K562 (cell line): Measurements from ENCODE around the gene CMAS. TPM values are rescaled to one million over a fixed set of nuclear protein-coding genes. Genes with fewer than 3 reads are reported as not detected.

Experiments
- ATAC-seq: fragments of 200-7000 bp; cut with Tn5 transposase; 3 replicates; pipeline ENCODE4 v1.9.1; 2020; ENCODE audit warnings: moderate library complexity
- BruUV-seq: library from RNA; stranded (reverse); fragments of 400-500 nt; replicated peaks from 2 replicates; lab custom pipeline; 2021; lab: Mats Ljungman, UMichigan
- CTCF ChIA-PET: fragments of 300-600 bp; formaldehyde crosslinking; extraction: SDS; loops from one replicate; lab custom pipeline; 2021; ENCODE audit warnings: low intra/inter-chr PET ratio; lab: Yijun Ruan, JAX
- POLR2A ChIA-PET: fragments of 300-600, 350-650 bp; sonication (Branson Sonifier 250); formaldehyde crosslinking; extraction: SDS; loops from one replicate; lab custom pipeline; 2021; ENCODE audit warnings: antibody characterized with exemption, inconsistent platforms; lab: Yijun Ruan, JAX
- DNase-seq, 4 experiments: peaks; one replicate each; pipeline versions ENCODE4 v3.0.0 to v3.0.0-alpha.2; 2011 to 2018; ENCODE audit warnings: low spot score in 3 of 4, mixed read lengths in 3 of 4; ENCODE audit errors: extremely low read depth in 1 of 4
- FAIRE-seq: peaks from 2 replicates; lab custom pipeline; 2011; peaks lifted over from hg19 to GRCh38; lab: Jason Lieb, UNC
- H2AFZ ChIP-seq: 2 replicates; pipeline ENCODE4 v1.6.0; 2011; ENCODE audit warnings: low read depth, low read length, control low read depth, inconsistent platforms
- H3K27ac ChIP-seq: fragments of 200-600 bp; 3 replicates; pipeline ENCODE4 v1.8.0; 2011; ENCODE audit warnings: low read depth, mild to moderate bottlenecking, control low read depth, inconsistent platforms, low read length, moderate library complexity, mixed read lengths; ENCODE audit errors: extremely low read depth
- H3K27me3 ChIP-seq, 2 experiments: fragments of 300-600 bp in 1 of 2; 2 replicates in 1 of 2; 3 replicates in 1 of 2; pipeline versions ENCODE4 v1.6.0 to v1.8.0; 2011; ENCODE audit warnings: inconsistent platforms in 2 of 2, low read length in 2 of 2, mild to moderate bottlenecking in 1 of 2, mixed read lengths in 1 of 2, moderate library complexity in 1 of 2; ENCODE audit not compliant: control insufficient read depth in 2 of 2, insufficient read depth in 2 of 2
- H3K36me3 ChIP-seq: fragments of 300-600 bp; 3 replicates; pipeline ENCODE4 v1.8.0; 2011; ENCODE audit warnings: mild to moderate bottlenecking, low read length, inconsistent platforms; ENCODE audit not compliant: control insufficient read depth, insufficient read depth
- H3K4me1 ChIP-seq, 2 experiments: fragments of 200-600 bp in 1 of 2; replicated peaks in 1 of 2; 2 replicates in 1 of 2; 3 replicates in 1 of 2; pipeline versions ENCODE4 v1.5.1 to v1.8.0; 2011; ENCODE audit warnings: inconsistent platforms in 2 of 2, low read length in 2 of 2, mild to moderate bottlenecking in 1 of 2, mixed read lengths in 1 of 2, moderate library complexity in 1 of 2; ENCODE audit not compliant: control insufficient read depth in 2 of 2, insufficient read depth in 2 of 2
- H3K4me2 ChIP-seq: 2 replicates; pipeline ENCODE4 v1.6.1; 2011; ENCODE audit warnings: low read length, control low read depth, inconsistent platforms, mixed read lengths; ENCODE audit not compliant: insufficient read depth
- H3K4me3 ChIP-seq: fragments of 200-600 bp; sonication (generic), shearing (Covaris generic); 2 replicates; pipeline ENCODE4 v1.5.1; 2016; ENCODE audit warnings: control low read depth, inconsistent platforms
- H3K79me2 ChIP-seq: fragments of 200-600 bp; 3 replicates; pipeline ENCODE4 v1.8.0; 2011; ENCODE audit warnings: low read length, inconsistent platforms; ENCODE audit not compliant: control insufficient read depth, insufficient read depth
- H3K9ac ChIP-seq, 2 experiments: 2 replicates each; pipeline versions ENCODE4 v1.6.0 to v1.6.1; 2011; ENCODE audit warnings: low read depth in 2 of 2, low read length in 2 of 2, control low read depth in 1 of 2, inconsistent platforms in 1 of 2, mild to moderate bottlenecking in 1 of 2, mixed read lengths in 1 of 2; ENCODE audit not compliant: insufficient read depth in 1 of 2
- H3K9me1 ChIP-seq: one replicate; pipeline ENCODE4 v1.6.0; 2011; ENCODE audit warnings: inconsistent platforms, mild to moderate bottlenecking, low read length, moderate library complexity; ENCODE audit not compliant: control insufficient read depth, insufficient read depth
- H3K9me3 ChIP-seq: replicated peaks from 2 replicates; pipeline ENCODE4 v1.5.1; 2011; ENCODE audit warnings: low read depth, low read length, inconsistent platforms; ENCODE audit not compliant: control insufficient read depth, insufficient read depth
- H4K20me1 ChIP-seq: replicated peaks from 2 replicates; pipeline ENCODE4 v1.6.1; 2011; ENCODE audit warnings: low read length, inconsistent platforms, mixed read lengths; ENCODE audit not compliant: control insufficient read depth, insufficient read depth
- CBX5 ChIP-seq: IDR thresholded peaks from 2 replicates; pipeline ENCODE4 v1.6.1; 2014; ENCODE audit warnings: low read depth, borderline replicate concordance
- FOXP1 ChIP-seq: sonication (generic); formaldehyde crosslinking; IDR thresholded peaks from 2 replicates; pipeline ENCODE4 v1.8.0; 2022; ENCODE audit warnings: mild to moderate bottlenecking, missing genetic modification reagents
- HDAC8 ChIP-seq: fragments of 450-650 bp; IDR thresholded peaks from 2 replicates; pipeline ENCODE4 v1.6.1; 2016; ENCODE audit warnings: mild to moderate bottlenecking, missing genetic modification characterization, moderate library complexity, missing compliant biosample characterization
- JUND ChIP-seq, 2 experiments: IDR thresholded peaks; 2 replicates in 1 of 2; 3 replicates in 1 of 2; pipeline ENCODE4 v1.6.1; 2011; ENCODE audit warnings: borderline replicate concordance in 2 of 2, low read depth in 2 of 2, low read length in 2 of 2, improper control_type of control experiment in 1 of 2, missing biosample characterization in 1 of 2, missing genetic modification characterization in 1 of 2, missing genetic modification reagents in 1 of 2
- PML ChIP-seq: IDR thresholded peaks from 2 replicates; pipeline ENCODE4 v1.6.1; 2012; ENCODE audit warnings: low read length, inconsistent platforms
- TGIF2 ChIP-seq: sonication (generic); formaldehyde crosslinking; IDR thresholded peaks from 2 replicates; pipeline ENCODE4 v1.8.1; 2022; ENCODE audit warnings: mild to moderate bottlenecking, missing genetic modification reagents, moderate library complexity
- ZBTB26 ChIP-seq: fragments of 450-650 bp; formaldehyde crosslinking; IDR thresholded peaks from 2 replicates; pipeline ENCODE4 v1.4.0; 2022; ENCODE audit warnings: missing genetic modification characterization
- ZFP30 ChIP-seq: fragments of 250-450 bp; sonication (Bioruptor Pico); IDR thresholded peaks from 2 replicates; pipeline ENCODE4 v1.8.0; 2022; ENCODE audit warnings: moderate library complexity, mild to moderate bottlenecking, inconsistent platforms, borderline replicate concordance
- ZFP91 ChIP-seq: sonication (generic); formaldehyde crosslinking; IDR thresholded peaks from 2 replicates; pipeline ENCODE4 v1.8.0; 2022; ENCODE audit warnings: mild to moderate bottlenecking, missing genetic modification reagents
- ZNF324 ChIP-seq: fragments of 250-450 bp; sonication (Bioruptor Pico); IDR thresholded peaks from 2 replicates; pipeline ENCODE4 v1.4.0; 2020; ENCODE audit warnings: mild to moderate bottlenecking
- ZNF717 ChIP-seq: fragments of 250-450 bp; sonication (Bioruptor Pico); IDR thresholded peaks from 2 replicates; pipeline ENCODE4 v1.5.0; 2021
- ZNF77 ChIP-seq: fragments of 250-450 bp; sonication (Bioruptor Pico); IDR thresholded peaks from 2 replicates; pipeline ENCODE4 v1.5.0; 2020
- ZSCAN32 ChIP-seq: fragments of 450-650 bp; formaldehyde crosslinking; IDR thresholded peaks from 2 replicates; pipeline ENCODE4 v1.4.0; 2020; ENCODE audit warnings: mild to moderate bottlenecking, moderate library complexity
- WGBS: fragments of 100-300 bp; shearing (Covaris generic); methylation state at CpG from one replicate; pipeline ENCODE4 v1.1.6; 2016; ENCODE audit warnings: low coverage, mixed read lengths; ENCODE audit not compliant: insufficient coverage; ENCODE audit errors: missing lambda C conversion rate; 5-methylcytosine and 5-hydroxymethylcytosine counted together
- in situ Hi-C: fragments of 300-500 bp; cut with MboI; formaldehyde crosslinking; loops from 4 replicates; pipeline ENCODE4 v1.15.0; 2018; ENCODE audit warnings: inconsistent platforms, mixed read lengths
- intact Hi-C: fragments of 100-400 bp; cut with micrococcal nuclease; formaldehyde crosslinking; loops from 2 replicates; pipeline ENCODE4 v1.14.2; 2022
- polyA plus RNA-seq, 8 experiments: library from polyadenylated mRNA; depleted of rRNA in 4 of 8; stranded (reverse) in 5 of 8; unstranded in 3 of 8; fragments of >200 nt; fragmentation: Nextera tagmentation in 2 of 8; fragmentation: Illumina TruSeq in 1 of 8; extraction: Ambion mirVana in 2 of 8; extraction: Trizol in 1 of 8; gene quantifications; 2 replicates each; pipeline versions ENCODE4 v1.2.1 to v1.2.3, GENCODE V29; 2011 to 2014; ENCODE audit warnings: inconsistent platforms in 1 of 8, missing spikeins in 1 of 8
- total RNA-seq, 7 experiments: library from RNA; depleted of rRNA in 6 of 7; stranded (reverse); fragments of >200 nt in 6 of 7; fragmentation: Illumina TruSeq in 2 of 7; extraction: Trizol in 2 of 7; gene quantifications; 2 replicates each; pipeline versions ENCODE4 v1.2.1 to v1.2.3, GENCODE V29; 2011 to 2021; ENCODE audit warnings: low replicate concordance in 1 of 7
- TF ChIP-seq, protein P1 (sequence below): sonication (generic); formaldehyde crosslinking; IDR thresholded peaks from 2 replicates; pipeline ENCODE4 v1.8.0; 2022; ENCODE audit warnings: missing genetic modification reagents, mild to moderate bottlenecking, borderline replicate concordance

Gene CMAS
- total and polyA plus RNA-seq, 9 of the 15 experiments (the other 6 are each of a cell fraction or from before 2014, with no cell fraction given) = 29.7 to 108 (median 65.3) TPM

DNA sequence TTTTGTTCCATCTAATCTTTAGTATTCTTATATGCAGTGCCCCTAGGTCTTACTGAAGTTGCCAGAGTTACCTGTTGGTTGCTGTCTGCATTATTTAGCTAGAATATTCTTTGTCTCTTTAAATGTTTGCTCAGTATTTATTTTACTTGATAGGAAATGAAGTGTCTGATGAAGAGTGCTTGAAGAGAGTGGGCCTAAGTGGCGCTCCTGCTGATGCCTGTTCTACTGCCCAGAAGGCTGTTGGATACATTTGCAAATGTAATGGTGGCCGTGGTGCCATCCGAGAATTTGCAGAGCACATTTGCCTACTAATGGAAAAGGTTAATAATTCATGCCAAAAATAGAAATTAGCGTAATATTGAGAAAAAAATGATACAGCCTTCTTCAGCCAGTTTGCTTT lies 18.9 kb downstream of the CMAS start (continued):
- no peak for TF ChIP-seq ZBTB26 (CRISPR knock-in tag)
- TF ChIP-seq, all 486 proteins: peak for 0

- CTCF ChIA-PET = no interaction called here
- Histone ChIP-seq H3K9me3 (no peaks in the 10 kb centered on the region), H4K20me1 (no peaks in the 10 kb centered on the region), H3K4me2 (no peak overlapping the region), H3K4me1 (no peaks in the 10 kb centered on the region), H3K27me3 (no peaks in the 10 kb centered on the region), H3K27ac (no peak overlapping the region), H3K79me2 (no peaks in the 10 kb centered on the region), H3K9me1 (no peaks in the 10 kb centered on the region), H3K9ac (no peak overlapping the region), H3K4me3 (no peak overlapping the region), H2AFZ (no peak overlapping the region), H3K36me3 (peaks cover 46% of the 10 kb centered on the region)
- DNase-seq (no peak), ATAC-seq (no peak), FAIRE-seq (no peak)
- in situ Hi-C loops = no loop called here
- POLR2A ChIA-PET = no interaction called here
- BruUV-seq = no TSS peak
- 55% methylated on average over 2 of the region's 2 CpGs for WGBS
- intact Hi-C loops = no loop called here
- TF ChIP-seq ZFP91 (CRISPR knock-in tag) (no peak), ZNF324 (CRISPR knock-in tag) (no peak), HDAC8 (tag) (no peak), ZFP30 (CRISPR knock-in tag) (no peak), TGIF2 (CRISPR knock-in tag) (no peak), ZNF77 (no peak), PML (no peak), JUND (IDR thresholded peaks at IDR 0.05; ENCODE audit: borderline replicate concordance, low read depth, low read length) (no peak), JUND (tag; IDR thresholded peaks at IDR 0.05; ENCODE audit: borderline replicate concordance, low read depth, low read length) (no peak), CBX5 (no peak), ZNF717 (CRISPR knock-in tag) (no peak), FOXP1 (CRISPR knock-in tag) (no peak), ZSCAN32 (CRISPR knock-in tag) (no peak)
- TF ChIP-seq, protein P1, sequence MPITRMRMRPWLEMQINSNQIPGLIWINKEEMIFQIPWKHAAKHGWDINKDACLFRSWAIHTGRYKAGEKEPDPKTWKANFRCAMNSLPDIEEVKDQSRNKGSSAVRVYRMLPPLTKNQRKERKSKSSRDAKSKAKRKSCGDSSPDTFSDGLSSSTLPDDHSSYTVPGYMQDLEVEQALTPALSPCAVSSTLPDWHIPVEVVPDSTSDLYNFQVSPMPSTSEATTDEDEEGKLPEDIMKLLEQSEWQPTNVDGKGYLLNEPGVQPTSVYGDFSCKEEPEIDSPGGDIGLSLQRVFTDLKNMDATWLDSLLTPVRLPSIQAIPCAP = no peak
These were observed 20.3 kb downstream of the CMAS start for GRCh38 chr12:22066310-22066709.
